HepG2 (cell line): ENCODE measurements around the gene HYAL2. TPM values are rescaled to one million over a fixed set of nuclear protein-coding genes. Genes with fewer than 3 reads are reported as not detected.
A peak's percentile ranks its signal among the peaks of the same experiment; 100 is the strongest.

ENCODE experiments used
- BHLHE40 ChIP-seq: IDR thresholded peaks from 2 replicates; pipeline ENCODE4 v1.6.1; 2011; ENCODE audit warnings: low read length, improper control_type of control experiment
- BORCS8-MEF2B ChIP-seq: sonication (generic); formaldehyde crosslinking; IDR thresholded peaks from 2 replicates; pipeline ENCODE4 v1.8.0; 2022; ENCODE audit warnings: mild to moderate bottlenecking, missing genetic modification reagents
- CREB1 ChIP-seq, 2 experiments: fragments of 450-650 bp in 1 of 2; IDR thresholded peaks; 2 replicates each; pipeline ENCODE4 v1.6.1; 2016 to 2017; ENCODE audit warnings: control low read depth in 1 of 2, mild to moderate bottlenecking in 1 of 2, missing compliant biosample characterization in 1 of 2, missing genetic modification characterization in 1 of 2
- E2F2 ChIP-seq: sonication (generic); formaldehyde crosslinking; IDR thresholded peaks from 2 replicates; pipeline ENCODE4 v1.4.0; 2020; ENCODE audit warnings: missing genetic modification reagents, borderline replicate concordance
- ETS1 ChIP-seq: sonication (generic); formaldehyde crosslinking; IDR thresholded peaks from 2 replicates; pipeline ENCODE4 v1.4.0; 2020; ENCODE audit warnings: missing genetic modification reagents
- FOXK2 ChIP-seq: fragments of 450-650 bp; IDR thresholded peaks from 2 replicates; pipeline ENCODE4 v1.6.1; 2016
- HNRNPH1 ChIP-seq: fragments of 200-400 bp; formaldehyde crosslinking; optimal IDR thresholded peaks from 2 replicates; pipeline ENCODE3; 2017; ENCODE audit warnings: mild to moderate bottlenecking, low read depth, low read length
- JUND ChIP-seq: sonication (generic); formaldehyde crosslinking; IDR thresholded peaks from 2 replicates; pipeline ENCODE4 v1.8.0; 2022; ENCODE audit warnings: mild to moderate bottlenecking, missing genetic modification reagents
- NR1H2 ChIP-seq: sonication (generic); formaldehyde crosslinking; IDR thresholded peaks from 2 replicates; pipeline ENCODE4 v1.8.1; 2022; ENCODE audit warnings: low read depth, missing genetic modification reagents, borderline replicate concordance
- NR2F2 ChIP-seq: IDR thresholded peaks from 2 replicates; pipeline ENCODE4 v1.6.1; 2012; ENCODE audit warnings: low read depth, inconsistent platforms, borderline replicate concordance
- XBP1 ChIP-seq: sonication (generic); formaldehyde crosslinking; IDR thresholded peaks from 2 replicates; pipeline ENCODE4 v1.5.0; 2020; ENCODE audit warnings: missing genetic modification reagents
- ZBTB7A ChIP-seq: sonication (generic); formaldehyde crosslinking; IDR thresholded peaks from 2 replicates; pipeline ENCODE4 v1.8.0; 2022; ENCODE audit warnings: mild to moderate bottlenecking, missing genetic modification reagents
- ZNF280B ChIP-seq: sonication (generic); formaldehyde crosslinking; IDR thresholded peaks from 2 replicates; pipeline ENCODE4 v1.5.0; 2020; ENCODE audit warnings: missing genetic modification reagents, mild to moderate bottlenecking, borderline replicate concordance
- ZNF709 ChIP-seq: sonication (generic); formaldehyde crosslinking; IDR thresholded peaks from 2 replicates; pipeline ENCODE4 v1.5.0; 2020; ENCODE audit warnings: mild to moderate bottlenecking, missing genetic modification reagents
- polyA plus RNA-seq, 8 experiments: library from polyadenylated mRNA; depleted of rRNA in 3 of 8; stranded (reverse) in 7 of 8; unstranded in 1 of 8; fragments of >200 nt; fragmentation: Illumina TruSeq in 4 of 8; extraction: Trizol in 4 of 8; gene quantifications; 2 replicates each; pipeline versions ENCODE4 v1.2.1 to v1.2.3, GENCODE V29; 2011 to 2016; ENCODE audit warnings: low read depth in 4 of 8, missing spikeins in 1 of 8, mixed read lengths in 1 of 8; ENCODE audit not compliant: insufficient read depth in 1 of 8
- total RNA-seq, 5 experiments: library from RNA; depleted of rRNA; stranded (reverse); fragments of >200 nt; fragmentation: Illumina TruSeq; extraction: Trizol; gene quantifications; 2 replicates each; pipeline ENCODE4 v1.2.3, GENCODE V29; 2016; ENCODE audit warnings: low read depth in 1 of 5
- TF ChIP-seq, protein P1 (sequence below), 2 experiments: sonication (generic) in 1 of 2; formaldehyde crosslinking in 1 of 2; IDR thresholded peaks; 2 replicates each; pipeline versions ENCODE4 v1.6.1 to v1.9.0; 2014 to 2022; ENCODE audit warnings: antibody characterized with exemption in 1 of 2, borderline replicate concordance in 1 of 2, inconsistent platforms in 1 of 2, low read depth in 1 of 2, missing genetic modification reagents in 1 of 2
- TF ChIP-seq, protein P2 (sequence below): sonication (generic); formaldehyde crosslinking; IDR thresholded peaks from 2 replicates; pipeline ENCODE4 v1.5.1; 2020; ENCODE audit warnings: missing genetic modification reagents, mild to moderate bottlenecking, borderline replicate concordance

Gene HYAL2
- total and polyA plus RNA-seq, 2 of the 13 experiments (the other 11 are each of a cell fraction or from before 2014, with no cell fraction given): 76.2 to 102 TPM

- TF ChIP-seq, protein P1, sequence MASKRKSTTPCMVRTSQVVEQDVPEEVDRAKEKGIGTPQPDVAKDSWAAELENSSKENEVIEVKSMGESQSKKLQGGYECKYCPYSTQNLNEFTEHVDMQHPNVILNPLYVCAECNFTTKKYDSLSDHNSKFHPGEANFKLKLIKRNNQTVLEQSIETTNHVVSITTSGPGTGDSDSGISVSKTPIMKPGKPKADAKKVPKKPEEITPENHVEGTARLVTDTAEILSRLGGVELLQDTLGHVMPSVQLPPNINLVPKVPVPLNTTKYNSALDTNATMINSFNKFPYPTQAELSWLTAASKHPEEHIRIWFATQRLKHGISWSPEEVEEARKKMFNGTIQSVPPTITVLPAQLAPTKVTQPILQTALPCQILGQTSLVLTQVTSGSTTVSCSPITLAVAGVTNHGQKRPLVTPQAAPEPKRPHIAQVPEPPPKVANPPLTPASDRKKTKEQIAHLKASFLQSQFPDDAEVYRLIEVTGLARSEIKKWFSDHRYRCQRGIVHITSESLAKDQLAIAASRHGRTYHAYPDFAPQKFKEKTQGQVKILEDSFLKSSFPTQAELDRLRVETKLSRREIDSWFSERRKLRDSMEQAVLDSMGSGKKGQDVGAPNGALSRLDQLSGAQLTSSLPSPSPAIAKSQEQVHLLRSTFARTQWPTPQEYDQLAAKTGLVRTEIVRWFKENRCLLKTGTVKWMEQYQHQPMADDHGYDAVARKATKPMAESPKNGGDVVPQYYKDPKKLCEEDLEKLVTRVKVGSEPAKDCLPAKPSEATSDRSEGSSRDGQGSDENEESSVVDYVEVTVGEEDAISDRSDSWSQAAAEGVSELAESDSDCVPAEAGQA (IDR thresholded peaks at IDR 0.05; ENCODE audit: low read depth): no peak; the same call in 1 of the 2 replicates
- TF ChIP-seq, protein P1 (CRISPR knock-in tag; IDR thresholded peaks at IDR 0.05; ENCODE audit: borderline replicate concordance): peak; percentile 37; the same call in 1 of the 2 replicates
- TF ChIP-seq ZNF709 (CRISPR knock-in tag) (peak; percentile 93), ZBTB7A (CRISPR knock-in tag) (no peak), ETS1 (CRISPR knock-in tag) (0 out of 2 replicates have a peak, but pooled peaks have one; percentile 38), NR2F2 (no peak), FOXK2 (no peak), BHLHE40 (peak; percentile 94), XBP1 (CRISPR knock-in tag) (no peak), BORCS8-MEF2B (peak; percentile 63; the same call in 1 of the 2 replicates), E2F2 (CRISPR knock-in tag) (0 out of 2 replicates have a peak, but pooled peaks have one; percentile 16), HNRNPH1 (no peak), JUND (CRISPR knock-in tag) (peak; percentile 43; the same call in 1 of the 2 replicates), ZNF280B (CRISPR knock-in tag) (0 out of 2 replicates have a peak, but pooled peaks have one; percentile 67), CREB1 (IDR thresholded peaks at IDR 0.05) (peak; percentile 82), CREB1 (CRISPR knock-in tag; IDR thresholded peaks at IDR 0.05) (no peak; the same call in 1 of the 2 replicates), NR1H2 (no peak)
- TF ChIP-seq, protein P2, sequence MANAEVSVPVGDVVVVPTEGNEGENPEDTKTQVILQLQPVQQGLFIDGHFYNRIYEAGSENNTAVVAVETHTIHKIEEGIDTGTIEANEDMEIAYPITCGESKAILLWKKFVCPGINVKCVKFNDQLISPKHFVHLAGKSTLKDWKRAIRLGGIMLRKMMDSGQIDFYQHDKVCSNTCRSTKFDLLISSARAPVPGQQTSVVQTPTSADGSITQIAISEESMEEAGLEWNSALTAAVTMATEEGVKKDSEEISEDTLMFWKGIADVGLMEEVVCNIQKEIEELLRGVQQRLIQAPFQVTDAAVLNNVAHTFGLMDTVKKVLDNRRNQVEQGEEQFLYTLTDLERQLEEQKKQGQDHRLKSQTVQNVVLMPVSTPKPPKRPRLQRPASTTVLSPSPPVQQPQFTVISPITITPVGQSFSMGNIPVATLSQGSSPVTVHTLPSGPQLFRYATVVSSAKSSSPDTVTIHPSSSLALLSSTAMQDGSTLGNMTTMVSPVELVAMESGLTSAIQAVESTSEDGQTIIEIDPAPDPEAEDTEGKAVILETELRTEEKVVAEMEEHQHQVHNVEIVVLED (CRISPR knock-in tag): peak; percentile 97
Observed at GRCh38 chr3:50337175-50337861, 14.8 kb upstream of the HYAL2 start (continued).
